B cell (primary cell): ENCODE results near the gene IRX3. TPM values are rescaled to one million over a fixed set of nuclear protein-coding genes. Genes with fewer than 3 reads are reported as not detected.

ENCODE experiments used
- ATAC-seq: fragments of 200-7000 bp; cut with Tn5 transposase; one replicate; pipeline ENCODE4 v1.10.0; 2021; ENCODE audit warnings: low read depth, mild to moderate bottlenecking, moderate number of reproducible peaks, moderate library complexity
- CTCF ChIA-PET: fragments of 350-600 bp; sonication (Branson Sonifier 250); formaldehyde crosslinking; loops from one replicate; lab custom pipeline; 2021; ENCODE audit warnings: antibody characterized with exemption, inconsistent platforms; lab: Charles Lee
- POLR2A ChIA-PET: fragments of 350-600 bp; sonication (Branson Sonifier 250); formaldehyde crosslinking; loops from one replicate; lab custom pipeline; 2021; ENCODE audit warnings: antibody characterized with exemption; lab: Charles Lee
- DNase-seq: peaks from one replicate; pipeline ENCODE4 v3.0.0; 2013
- H2AFZ ChIP-seq: 2 replicates; pipeline ENCODE4 v1.6.1; 2012; ENCODE audit warnings: mild to moderate bottlenecking, low read depth, low read length; ENCODE audit not compliant: insufficient read depth, poor library complexity, severe bottlenecking
- H3K27ac ChIP-seq, 2 donors: 1 replicate in 1 of 2; 2 replicates in 1 of 2; pipeline ENCODE4 v1.5.1; 2012 to 2013; ENCODE audit warnings: low read length in 2 of 2, mild to moderate bottlenecking in 2 of 2, moderate library complexity in 1 of 2
- H3K27me3 ChIP-seq, 4 experiments: fragments of 200-600 bp in 1 of 4; sonication (generic) in 1 of 4; replicated peaks in 1 of 4; 1 replicate in 2 of 4; 2 replicates in 2 of 4; pipeline versions ENCODE4 v1.6.1 to v1.7.0; 2013 to 2016; ENCODE audit warnings: low read length in 3 of 4, mild to moderate bottlenecking in 2 of 4, mixed read lengths in 1 of 4, moderate library complexity in 1 of 4; ENCODE audit not compliant: insufficient read depth in 4 of 4, control insufficient read depth in 3 of 4; ENCODE audit errors: control extremely low read depth in 1 of 4
- H3K36me3 ChIP-seq, 2 experiments: replicated peaks in 1 of 2; 1 replicate in 1 of 2; 2 replicates in 1 of 2; pipeline versions ENCODE4 v1.6.1 to v1.7.1; 2013; ENCODE audit warnings: low read length in 1 of 2; ENCODE audit not compliant: insufficient read depth in 2 of 2, control insufficient read depth in 1 of 2; ENCODE audit errors: control extremely low read depth in 1 of 2, extremely low read depth in 1 of 2
- H3K4me1 ChIP-seq, 2 donors: fragments of 200-600 bp in 1 of 2; sonication (generic) in 1 of 2; 1 replicate in 1 of 2; 2 replicates in 1 of 2; pipeline versions ENCODE4 v1.5.1 to v1.6.1; 2013 to 2017; ENCODE audit warnings: low read length in 2 of 2; ENCODE audit not compliant: control insufficient read depth in 2 of 2, insufficient read depth in 2 of 2
- H3K4me2 ChIP-seq: replicated peaks from 2 replicates; pipeline ENCODE3; 2012; ENCODE audit warnings: mild to moderate bottlenecking, low read depth, low read length; ENCODE audit not compliant: poor library complexity, severe bottlenecking
- H3K4me3 ChIP-seq, 5 experiments: fragments of 200-600 bp in 1 of 5; sonication (generic) in 1 of 5; 1 replicate in 3 of 5; 2 replicates in 2 of 5; pipeline versions ENCODE4 v1.5.1 to v1.7.0; 2011 to 2016; ENCODE audit warnings: low read length in 4 of 5, mild to moderate bottlenecking in 4 of 5, low read depth in 2 of 5, control low read depth in 1 of 5, moderate library complexity in 1 of 5; ENCODE audit not compliant: insufficient read depth in 1 of 5; ENCODE audit errors: control extremely low read depth in 1 of 5, extremely low read depth in 1 of 5
- H3K79me2 ChIP-seq: fragments of 200-600 bp; sonication (generic); one replicate; pipeline ENCODE4 v1.6.0; 2016; ENCODE audit warnings: low read length; ENCODE audit not compliant: control insufficient read depth, insufficient read depth
- H3K9ac ChIP-seq: fragments of 200-600 bp; sonication (generic); 2 replicates; pipeline ENCODE4 v1.6.1; 2017; ENCODE audit warnings: mild to moderate bottlenecking, low read length, moderate library complexity
- H3K9me3 ChIP-seq, 3 donors: one replicate each; pipeline versions ENCODE4 v1.6.1 to v1.7.1; 2013; ENCODE audit warnings: low read length in 2 of 3; ENCODE audit not compliant: control insufficient read depth in 2 of 3, insufficient read depth in 1 of 3; ENCODE audit errors: control extremely low read depth in 1 of 3
- H4K20me1 ChIP-seq: 2 replicates; pipeline ENCODE4 v1.6.0; 2012; ENCODE audit warnings: mild to moderate bottlenecking, low read length; ENCODE audit not compliant: insufficient read depth, control insufficient read depth, poor library complexity, severe bottlenecking
- H3K27ac Mint-ChIP-seq: one replicate; pipeline ENCODE4 v1.8.0; 2021; ENCODE audit warnings: mixed read lengths
- H3K27me3 Mint-ChIP-seq: one replicate; pipeline ENCODE4 v1.8.0; 2021; ENCODE audit warnings: mixed read lengths
- H3K4me1 Mint-ChIP-seq: one replicate; pipeline ENCODE4 v1.8.0; 2021; ENCODE audit warnings: mixed read lengths
- H3K4me3 Mint-ChIP-seq: one replicate; pipeline ENCODE4 v1.8.0; 2021; ENCODE audit warnings: mixed read lengths
- H3K9me3 Mint-ChIP-seq: one replicate; pipeline ENCODE4 v1.8.0; 2022; ENCODE audit warnings: mixed read lengths; ENCODE audit not compliant: insufficient read depth
- CTCF ChIP-seq: fragments of 200-600 bp; IDR thresholded peaks from one replicate; pipeline ENCODE4 v1.8.0; 2022; ENCODE audit warnings: antibody characterized with exemption, mild to moderate bottlenecking
- EZH2 ChIP-seq: IDR thresholded peaks from 2 replicates; pipeline ENCODE4 v1.6.1; 2012; ENCODE audit warnings: borderline replicate concordance, low read depth, mild to moderate bottlenecking, moderate library complexity, low read length; ENCODE audit not compliant: insufficient read depth, poor library complexity, severe bottlenecking
- WGBS: methylation state at CpG from one replicate; pipeline ENCODE4 v1.1.5; 2013; ENCODE audit warnings: missing lambda C conversion rate; ENCODE audit not compliant: insufficient coverage; 5-methylcytosine and 5-hydroxymethylcytosine counted together
- intact Hi-C: fragments of 100-400 bp; cut with micrococcal nuclease; formaldehyde crosslinking; loops from one replicate; pipeline ENCODE4 v1.10.0; 2022
- polyA plus RNA-seq: library from polyadenylated mRNA; depleted of rRNA; stranded (reverse); fragments of >200 nt; gene quantifications from 2 replicates; pipeline ENCODE4 v1.2.3, GENCODE V29; 2012
- total RNA-seq, 2 donors: library from RNA; stranded (reverse); fragments of 120-200 nt in 1 of 2; gene quantifications; 1 replicate in 1 of 2; 2 replicates in 1 of 2; pipeline versions ENCODE4 v1.2.3 to v1.2.4, GENCODE V29; 2013 to 2022

Gene IRX3
- total and polyA plus RNA-seq, 2 donors (not counting 1 experiment from before 2014, with no cell fraction given): not detected

GRCh38 chr16:54265575-54266107 is 20.9 kb downstream of the IRX3 start:
- intact Hi-C loops: no loop called here
- Mint-ChIP-seq H3K27me3 (peaks cover 15% of the 10 kb centered on the region), H3K27ac (no peak overlapping the region), H3K4me3 (no peak overlapping the region), H3K9me3 (peaks cover 6% of the 10 kb centered on the region), H3K4me1 (no peaks in the 10 kb centered on the region)
- Histone ChIP-seq H2AFZ (no peak overlapping the region), H3K4me1 (no peaks in the 10 kb centered on the region), H3K36me3 (no peaks in the 10 kb centered on the region), H3K27me3 (peaks cover 0 to 3% (median 0%) of the 10 kb centered on the region in 4 experiments), H3K79me2 (no peaks in the 10 kb centered on the region), H3K9me3 (no peaks in the 10 kb centered on the region), H3K9ac (no peak overlapping the region), H3K27ac (no peak overlapping the region), H3K4me3 (no peak overlapping the region), H4K20me1 (no peaks in the 10 kb centered on the region), H3K4me2 (no peak overlapping the region)
- 89% methylated on average over 7 of the region's 7 CpGs for WGBS
- CTCF ChIA-PET: no interaction called here
- no peak for DNase-seq
- TF ChIP-seq EZH2: no peak
- no peak for TF ChIP-seq CTCF
- no peak for ATAC-seq
- POLR2A ChIA-PET: no interaction called here

DNA sequence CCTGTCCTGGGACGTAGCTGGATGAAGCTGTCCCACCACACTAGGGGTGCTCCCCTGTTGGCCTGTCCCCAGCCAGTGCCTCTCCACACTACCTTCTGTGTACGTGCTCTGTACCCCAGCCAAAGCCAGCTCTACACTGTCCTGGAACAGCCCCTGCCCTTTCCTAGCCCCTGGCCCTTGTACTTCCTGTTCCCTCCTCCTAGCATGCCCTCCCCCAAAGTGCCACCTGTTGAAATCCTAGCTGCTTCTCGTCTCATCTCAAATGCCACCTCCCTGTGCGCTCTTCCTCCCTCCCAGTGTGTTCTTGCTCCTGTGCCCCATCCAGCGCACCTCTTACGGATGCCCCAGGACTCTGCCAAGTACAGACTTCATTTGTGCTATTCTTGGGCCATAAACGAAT is 33.5 kb downstream of the IRX3 start:
- Mint-ChIP-seq H3K27me3 (peaks cover 7% of the 10 kb centered on the region), H3K4me1 (no peaks in the 10 kb centered on the region), H3K4me3 (no peak overlapping the region), H3K9me3 (peaks cover 2% of the 10 kb centered on the region), H3K27ac (no peak overlapping the region)
- no peak overlapping the region for H3K27ac ChIP-seq
- 64% methylated on average over 4 of the region's 7 CpGs for WGBS
- no peaks in the 10 kb centered on the region for H3K4me1 ChIP-seq
- TF ChIP-seq EZH2 (no peak), CTCF (no peak)
- no peaks in the 10 kb centered on the region for H4K20me1 ChIP-seq
- H3K4me2 ChIP-seq: no peak overlapping the region
- intact Hi-C loops: no loop called here
- DNase-seq: no peak
- no peak overlapping the region for H2AFZ ChIP-seq
- H3K4me3 ChIP-seq: no peak overlapping the region
- POLR2A ChIA-PET: no interaction called here
- CTCF ChIA-PET: no interaction called here
- no peaks in the 10 kb centered on the region for H3K79me2 ChIP-seq
- peaks cover 0 to 11% (median 0%) of the 10 kb centered on the region in 3 donors for H3K9me3 ChIP-seq
- no peak for ATAC-seq
- no peaks in the 10 kb centered on the region for H3K36me3 ChIP-seq
- H3K27me3 ChIP-seq: no peaks in the 10 kb centered on the region
- no peak overlapping the region for H3K9ac ChIP-seq
